GM19238 (cell line): ENCODE data around the gene OBSCN.

ENCODE experiments used
- DNase-seq: peaks from one replicate; pipeline ENCODE4 v3.0.0; 2011; ENCODE audit warnings: low spot score; ENCODE audit not compliant: insufficient read length

The OBSCN gene

DNA sequence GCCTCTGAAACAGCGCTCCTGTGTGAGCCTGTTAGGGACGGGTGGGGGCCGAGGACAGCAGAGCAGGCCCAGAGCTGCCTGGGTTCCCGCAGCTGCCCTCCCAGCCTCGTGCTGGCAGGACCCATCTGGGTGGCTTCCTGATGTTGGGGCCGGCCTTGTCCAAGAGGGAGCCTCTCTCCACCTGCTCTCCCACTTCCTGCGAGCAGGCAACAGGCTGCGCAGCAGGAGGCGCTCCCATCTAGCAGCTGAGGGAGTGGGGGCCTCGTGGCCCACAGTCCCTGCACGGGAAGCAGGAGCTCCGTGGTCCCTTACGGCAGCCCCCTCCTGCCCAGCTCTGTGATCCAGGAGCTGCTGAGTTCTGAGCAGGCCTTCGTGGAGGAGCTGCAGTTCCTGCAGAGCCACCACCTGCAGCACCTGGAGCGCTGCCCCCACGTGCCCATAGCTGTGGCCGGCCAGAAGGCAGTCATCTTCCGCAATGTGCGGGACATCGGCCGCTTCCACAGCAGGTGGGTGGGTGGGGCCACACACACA is 130.7 kb downstream of the OBSCN start:
- DNase-seq = no peak

DNA sequence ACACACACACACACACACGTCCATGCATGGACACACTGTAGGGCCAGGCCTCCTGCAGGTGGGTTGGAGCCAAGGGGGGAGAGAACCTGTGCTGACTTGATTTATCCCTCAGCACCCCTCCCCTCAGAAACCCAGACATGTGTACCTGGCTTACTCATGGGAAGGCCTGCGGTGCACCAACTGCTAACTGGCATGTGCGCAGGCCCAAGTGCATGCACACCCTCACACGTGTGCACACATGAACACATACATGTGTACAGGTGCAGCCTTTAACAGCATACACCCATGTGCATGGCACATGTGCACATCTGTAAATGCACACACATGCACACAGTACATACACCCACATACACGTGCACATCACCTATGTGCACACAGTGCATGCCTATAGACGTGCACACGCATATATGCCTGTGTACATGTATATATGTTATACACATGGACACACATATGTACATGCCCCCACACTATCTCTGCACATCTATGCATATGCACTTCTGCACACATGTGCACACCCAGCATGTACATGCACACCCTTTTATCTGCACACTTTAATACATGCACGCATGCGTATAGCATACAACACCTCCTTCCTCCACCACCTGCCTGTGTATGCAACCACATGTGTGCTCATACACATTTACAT is 131.3 kb downstream of the OBSCN start:
- DNase-seq = no peak

DNA sequence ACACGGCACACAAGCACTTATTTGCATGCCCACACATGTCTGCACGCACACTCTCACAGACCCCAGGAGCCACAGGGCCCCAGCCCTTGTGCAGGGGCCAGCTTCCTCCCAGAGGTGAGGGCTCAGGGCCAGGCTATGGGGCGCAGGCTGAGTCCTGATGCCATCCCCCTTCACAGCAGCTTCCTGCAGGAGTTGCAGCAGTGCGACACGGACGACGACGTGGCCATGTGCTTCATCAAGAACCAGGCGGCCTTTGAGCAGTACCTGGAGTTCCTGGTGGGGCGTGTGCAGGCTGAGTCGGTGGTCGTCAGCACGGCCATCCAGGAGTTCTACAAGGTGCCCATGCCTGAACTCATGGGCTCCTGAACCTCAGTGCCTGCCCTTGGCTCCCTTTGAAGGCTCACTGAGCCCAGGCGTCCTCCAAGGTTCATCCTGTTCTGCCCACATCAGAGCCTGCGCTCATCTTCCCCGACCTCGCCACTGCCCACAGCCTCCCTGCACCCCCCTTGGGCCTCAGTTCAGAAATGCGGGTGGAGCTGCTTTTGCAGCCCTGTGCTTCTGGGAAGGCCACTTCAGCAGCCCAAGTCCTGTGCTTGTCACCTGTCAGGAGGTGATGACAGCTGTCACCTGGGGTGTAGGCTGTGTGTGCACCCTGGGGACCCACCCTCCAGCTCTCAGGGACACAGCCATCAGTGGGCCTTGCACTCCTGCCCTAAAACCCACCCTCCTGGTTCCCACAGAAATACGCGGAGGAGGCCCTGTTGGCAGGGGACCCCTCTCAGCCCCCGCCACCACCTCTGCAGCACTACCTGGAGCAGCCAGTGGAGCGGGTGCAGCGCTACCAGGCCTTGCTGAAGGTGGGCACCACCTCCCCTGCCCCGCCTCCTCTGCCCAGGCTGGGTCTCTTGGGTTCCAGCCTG is 132.2 kb downstream of the OBSCN start:
- DNase-seq = no peak

DNA sequence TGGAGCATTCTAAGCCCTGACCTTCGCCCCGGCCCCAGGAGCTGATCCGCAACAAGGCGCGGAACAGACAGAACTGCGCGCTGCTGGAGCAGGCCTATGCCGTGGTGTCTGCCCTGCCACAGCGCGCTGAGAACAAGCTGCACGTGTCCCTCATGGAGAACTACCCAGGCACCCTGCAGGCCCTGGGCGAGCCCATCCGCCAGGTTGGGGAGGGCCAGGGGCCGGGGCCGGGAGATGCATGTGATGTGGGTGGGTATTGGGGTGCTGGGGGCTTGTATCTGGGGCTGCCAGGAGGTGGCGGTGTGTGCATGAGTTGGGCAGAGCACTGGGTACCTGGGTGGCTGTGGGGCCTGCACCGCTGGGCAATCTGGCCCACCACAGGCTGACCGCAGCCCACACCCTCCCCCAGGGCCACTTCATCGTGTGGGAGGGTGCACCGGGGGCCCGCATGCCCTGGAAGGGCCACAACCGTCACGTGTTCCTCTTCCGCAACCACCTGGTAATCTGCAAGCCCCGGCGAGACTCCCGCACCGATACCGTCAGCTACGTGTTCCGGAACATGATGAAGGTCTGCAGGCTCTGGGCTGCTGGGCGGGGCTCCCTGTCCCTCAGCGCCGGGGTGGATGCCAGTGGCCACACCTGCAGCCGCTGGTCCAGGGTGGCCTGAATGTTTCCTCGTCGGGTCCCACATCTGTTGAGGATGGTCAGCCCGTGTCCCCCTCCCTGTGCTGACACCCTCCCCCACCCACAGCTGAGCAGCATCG is 133.0 kb downstream of the OBSCN start:
- DNase-seq = no peak

DNA sequence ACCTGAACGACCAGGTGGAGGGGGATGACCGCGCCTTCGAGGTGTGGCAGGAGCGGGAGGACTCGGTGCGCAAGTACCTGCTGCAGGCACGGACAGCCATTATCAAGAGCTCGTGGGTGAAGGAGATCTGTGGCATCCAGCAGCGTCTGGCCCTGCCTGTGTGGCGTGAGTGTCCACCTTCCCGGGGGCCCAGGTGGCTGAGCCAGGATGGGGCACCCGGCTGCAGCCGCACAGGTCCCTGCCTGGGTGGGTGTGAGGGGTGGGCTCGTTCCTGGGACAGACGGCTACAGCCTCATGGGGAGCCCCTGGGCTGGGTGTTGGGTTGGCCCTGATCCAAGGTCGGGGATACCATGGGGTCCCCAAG is 133.6 kb downstream of the OBSCN start:
- DNase-seq = no peak

DNA sequence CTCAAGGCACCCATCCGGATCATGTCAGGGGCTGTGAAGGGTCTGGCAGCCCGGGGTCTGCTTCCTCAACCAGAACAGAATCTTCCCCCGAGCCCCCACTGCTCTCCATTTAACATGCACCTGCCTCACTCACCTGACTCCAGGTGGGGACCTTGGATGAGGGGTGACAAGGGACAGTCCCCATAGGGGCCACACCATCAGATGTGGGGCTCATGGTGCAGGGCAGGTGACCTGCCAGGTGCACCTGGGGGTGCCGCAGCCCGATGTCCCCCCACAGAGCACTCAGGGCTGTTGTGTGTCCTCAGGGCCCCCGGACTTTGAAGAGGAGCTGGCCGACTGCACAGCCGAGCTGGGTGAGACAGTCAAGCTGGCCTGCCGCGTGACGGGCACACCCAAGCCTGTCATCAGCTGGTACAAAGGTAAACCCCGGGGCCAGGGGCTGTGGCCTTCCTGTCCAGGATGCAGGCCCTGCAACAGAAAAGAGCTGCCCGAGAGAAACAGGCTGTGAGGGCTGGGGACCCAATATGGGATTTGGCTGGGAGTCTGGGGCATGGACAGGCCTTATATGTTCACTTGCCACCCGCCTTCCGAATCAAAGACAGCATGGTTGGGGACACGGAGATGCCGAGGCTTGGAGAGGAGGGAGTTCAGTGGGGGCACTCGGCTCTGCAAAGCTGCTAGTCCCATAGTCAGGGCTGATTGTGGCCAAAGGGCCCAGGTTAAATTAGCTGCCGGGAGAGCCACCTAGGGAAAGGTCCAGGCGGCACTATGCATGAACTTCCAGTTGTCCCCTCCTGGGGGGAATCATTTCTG is 134.2 kb downstream of the OBSCN start:
- DNase-seq = no peak

DNA sequence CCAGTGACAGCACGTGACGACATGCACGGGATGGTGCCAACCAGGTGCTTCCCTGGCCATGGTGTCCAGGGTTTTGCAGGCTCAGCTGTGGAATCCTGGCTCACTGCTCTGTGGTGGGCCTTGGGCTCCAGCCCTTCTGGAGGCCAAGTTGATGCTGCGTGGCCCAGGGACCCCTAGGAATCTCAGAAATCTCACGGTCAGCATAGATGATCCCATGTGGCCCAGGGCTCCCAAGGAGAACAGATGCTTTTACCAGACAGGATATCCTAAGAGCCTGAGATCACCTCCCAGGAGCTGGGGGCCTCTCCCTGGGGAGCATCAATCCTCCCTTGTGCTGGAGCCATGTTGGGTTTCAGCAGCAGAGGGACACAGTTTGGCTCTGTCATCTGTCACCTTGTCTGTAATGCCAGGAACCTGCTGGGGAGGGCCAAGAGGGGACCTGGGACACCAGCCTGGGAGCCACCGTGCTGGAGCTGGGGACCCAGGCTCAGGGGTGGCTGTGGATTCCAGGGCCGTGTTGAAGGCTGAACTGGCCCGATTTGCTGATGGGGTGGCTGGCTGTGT is 134.9 kb downstream of the OBSCN start:
- DNase-seq = no peak

DNA sequence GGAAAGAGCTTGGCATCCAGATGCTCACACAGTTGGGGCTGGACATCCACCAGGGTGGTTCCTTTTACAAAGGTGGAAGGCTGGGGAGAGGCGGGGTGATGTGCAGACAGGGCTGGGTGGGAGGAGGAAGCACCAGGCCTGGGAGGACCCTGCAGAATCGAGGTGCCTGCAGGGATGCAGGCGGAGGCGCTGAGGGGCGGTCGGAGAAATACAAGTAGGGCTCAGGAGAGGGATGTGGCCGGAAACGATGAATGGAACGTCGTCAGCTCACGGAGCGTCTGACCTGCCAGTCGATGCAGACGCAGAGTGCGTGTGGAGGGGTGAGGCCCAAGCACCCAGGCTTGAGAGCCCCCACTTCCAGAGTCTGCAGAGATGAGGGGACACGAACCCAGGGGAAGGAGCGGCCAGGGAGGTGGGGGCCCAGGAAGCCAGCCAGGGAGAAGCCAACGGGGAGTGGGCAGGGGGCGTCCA is 135.4 kb downstream of the OBSCN start:
- DNase-seq = no peak

DNA sequence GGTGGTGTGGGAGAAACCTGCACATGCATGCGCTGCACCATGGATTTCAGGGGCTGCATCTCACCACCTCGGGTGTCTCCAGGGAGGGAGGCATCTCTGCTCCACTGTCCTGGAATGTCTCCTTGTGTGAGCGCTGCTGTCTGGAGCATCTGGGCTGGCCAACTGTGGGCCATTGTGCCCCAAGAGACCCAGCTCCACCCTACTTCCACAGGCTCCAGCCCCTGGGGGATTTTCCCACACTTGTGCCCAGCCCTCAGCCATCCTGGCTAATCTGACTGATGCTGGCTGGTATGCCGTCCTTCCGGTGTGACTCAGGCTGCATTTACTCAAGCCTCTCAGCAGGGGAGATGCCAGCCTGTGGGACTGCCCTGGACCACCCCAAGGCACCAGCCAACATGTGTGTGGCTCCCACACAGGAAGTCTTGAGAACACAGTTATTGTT is 136.8 kb downstream of the OBSCN start:
- DNase-seq = no peak

DNA sequence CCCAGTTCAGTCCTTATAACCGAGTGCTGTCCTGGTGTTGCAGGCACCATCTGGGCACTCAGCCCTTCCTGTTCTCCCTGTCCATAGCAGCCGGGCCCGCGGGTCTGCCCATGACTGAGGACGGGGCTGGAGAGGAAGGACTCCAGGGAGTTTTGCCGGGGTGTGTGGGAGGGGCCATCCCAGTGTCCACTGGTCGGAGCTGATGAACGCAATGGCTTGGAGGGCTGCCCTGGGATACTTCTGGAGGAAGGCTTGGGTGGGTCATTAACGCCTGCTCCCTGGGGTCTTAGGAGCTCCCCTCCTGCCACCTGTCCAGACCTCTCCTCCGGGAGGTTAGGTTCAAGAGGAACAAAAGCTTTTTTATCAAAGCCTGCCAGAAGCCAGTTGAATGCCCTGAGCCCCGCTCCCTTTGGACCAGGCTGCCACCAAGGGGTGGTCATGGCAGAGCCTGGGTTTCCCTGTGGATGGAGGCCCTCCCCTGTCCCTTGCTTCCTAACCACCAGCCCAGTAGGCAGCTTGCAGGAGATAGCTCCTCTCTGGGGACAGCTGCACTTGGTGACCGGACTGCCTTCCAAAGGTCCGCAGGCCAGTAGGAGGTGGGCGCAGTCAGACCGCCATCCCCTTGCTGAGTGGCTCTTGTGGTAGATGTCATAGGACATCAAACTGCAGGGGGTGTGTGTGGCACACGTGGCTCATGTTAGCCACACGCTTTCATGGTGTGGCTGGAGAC is 137.5 kb downstream of the OBSCN start:
- DNase-seq = no peak

DNA sequence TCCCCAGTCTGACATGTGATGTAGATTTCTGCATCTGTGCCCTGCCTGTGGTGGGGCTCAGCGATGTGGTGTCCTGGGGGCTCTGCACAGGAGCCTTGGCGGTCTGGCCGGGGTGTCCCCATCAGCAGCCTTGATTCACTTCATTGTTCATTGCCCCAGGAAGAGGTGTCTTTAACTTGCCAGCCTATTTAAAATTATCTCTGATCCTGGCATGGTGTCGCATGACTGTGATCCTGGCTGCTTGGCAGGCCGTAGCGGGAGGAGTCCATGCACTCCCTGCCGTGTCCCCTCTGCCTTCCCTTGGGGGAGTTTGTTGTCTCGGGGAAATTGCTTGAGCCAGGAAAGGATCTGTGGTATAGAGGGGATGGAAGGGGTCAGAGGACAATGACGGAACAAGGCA is 138.9 kb downstream of the OBSCN start:
- no peak for DNase-seq

DNA sequence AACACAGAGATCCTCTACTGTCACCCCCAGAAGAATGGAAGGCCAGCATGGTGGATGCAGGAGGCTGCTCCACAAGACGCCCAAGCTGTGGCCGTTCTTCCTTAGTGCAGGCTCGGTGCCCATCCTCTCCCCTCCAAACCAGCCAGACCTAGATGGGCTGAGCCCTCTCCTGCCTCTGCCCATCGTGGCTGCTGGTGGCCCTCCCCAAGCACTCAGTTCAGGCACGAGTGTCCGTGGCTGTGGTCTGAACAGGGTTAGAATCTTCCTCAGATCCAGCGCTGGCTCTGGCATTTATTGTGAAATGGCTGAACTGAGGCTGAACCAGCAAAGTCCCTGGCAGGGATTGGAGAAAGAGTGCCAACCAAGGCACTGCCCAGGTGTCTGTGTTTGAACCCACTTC is 139.3 kb downstream of the OBSCN start:
- no peak for DNase-seq

DNA sequence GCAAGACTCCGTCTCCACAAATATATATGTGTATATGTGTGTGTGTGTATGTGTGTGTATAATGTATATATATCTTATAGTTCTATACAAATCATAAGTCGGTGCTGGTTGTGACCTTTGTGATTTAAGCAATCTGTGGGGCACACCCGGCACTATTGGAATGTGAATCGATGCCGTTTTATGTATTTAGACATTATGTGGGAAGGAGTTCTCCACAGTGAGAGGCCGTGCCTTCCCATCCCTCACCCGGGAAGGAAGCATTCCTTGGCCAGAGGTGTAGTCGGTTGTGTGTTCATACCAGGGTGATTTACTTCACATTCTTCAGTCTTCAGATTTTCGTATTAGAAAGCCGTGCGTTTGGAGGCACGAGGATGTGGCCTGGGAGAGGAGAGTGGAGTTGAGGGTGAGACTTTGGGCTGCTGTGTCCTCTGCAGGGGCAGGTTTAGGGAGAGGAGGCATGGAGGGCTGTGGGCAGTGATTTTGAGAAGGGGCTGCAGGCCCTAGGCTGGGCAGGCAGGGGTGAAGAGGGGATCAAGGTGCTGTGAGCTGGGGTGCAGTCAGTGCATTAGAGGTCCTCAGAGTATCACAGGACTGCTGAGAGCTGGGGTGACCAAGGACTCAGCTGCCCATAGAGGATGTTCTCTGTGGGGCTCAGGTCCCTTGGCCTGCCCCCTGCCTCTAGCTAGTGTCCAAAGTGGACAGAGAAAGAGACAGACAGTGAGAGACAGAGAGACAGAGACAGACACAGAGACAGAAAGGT is 141.0 kb downstream of the OBSCN start:
- no peak for DNase-seq

DNA sequence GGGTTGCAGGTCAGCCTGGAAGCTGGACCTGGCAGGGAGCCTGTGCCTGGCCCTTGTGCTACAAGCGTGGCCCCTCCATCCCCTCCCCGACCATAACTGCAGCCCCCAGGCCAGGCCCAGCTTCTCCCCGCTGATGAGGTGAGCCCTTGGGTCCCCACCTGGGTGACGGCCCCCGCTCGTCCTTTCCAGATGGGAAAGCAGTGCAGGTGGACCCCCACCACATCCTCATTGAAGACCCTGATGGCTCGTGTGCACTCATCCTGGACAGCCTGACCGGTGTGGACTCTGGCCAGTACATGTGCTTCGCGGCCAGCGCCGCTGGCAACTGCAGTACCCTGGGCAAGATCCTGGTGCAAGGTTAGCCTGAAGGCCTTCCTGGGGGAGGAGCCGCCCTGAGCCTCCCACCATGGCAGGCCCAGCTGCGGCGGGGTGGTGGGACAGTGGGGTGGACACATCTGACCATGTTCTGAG is 141.9 kb downstream of the OBSCN start:
- DNase-seq = no peak

DNA sequence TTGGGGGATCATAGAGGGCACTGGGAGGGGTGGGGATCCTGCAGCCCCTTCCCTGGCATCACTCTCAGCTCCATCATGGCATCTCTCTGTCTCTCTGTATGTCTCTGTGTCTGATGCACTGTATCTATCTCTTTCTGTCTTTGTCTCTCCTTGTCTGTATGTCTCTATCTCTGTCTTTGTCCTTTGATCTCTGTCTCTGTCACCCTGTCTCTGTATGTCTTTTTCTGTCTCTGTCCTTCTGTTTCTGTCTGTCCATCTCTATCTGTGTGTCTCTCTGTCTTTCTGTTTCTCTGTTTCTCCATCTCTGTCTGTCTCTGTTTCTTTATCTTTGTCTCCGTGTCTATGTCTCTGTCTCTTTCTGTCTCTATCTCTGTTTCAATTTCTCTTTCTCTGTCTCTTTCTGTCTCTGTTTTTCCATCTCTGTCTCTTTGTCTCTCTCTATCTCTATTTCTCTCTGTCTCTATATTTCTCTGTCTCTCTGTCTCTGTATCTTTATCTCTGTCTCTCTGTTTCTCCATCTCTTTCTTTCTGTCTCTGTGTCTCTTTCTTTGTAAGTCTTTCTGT is 142.4 kb downstream of the OBSCN start:
- no peak for DNase-seq

DNA sequence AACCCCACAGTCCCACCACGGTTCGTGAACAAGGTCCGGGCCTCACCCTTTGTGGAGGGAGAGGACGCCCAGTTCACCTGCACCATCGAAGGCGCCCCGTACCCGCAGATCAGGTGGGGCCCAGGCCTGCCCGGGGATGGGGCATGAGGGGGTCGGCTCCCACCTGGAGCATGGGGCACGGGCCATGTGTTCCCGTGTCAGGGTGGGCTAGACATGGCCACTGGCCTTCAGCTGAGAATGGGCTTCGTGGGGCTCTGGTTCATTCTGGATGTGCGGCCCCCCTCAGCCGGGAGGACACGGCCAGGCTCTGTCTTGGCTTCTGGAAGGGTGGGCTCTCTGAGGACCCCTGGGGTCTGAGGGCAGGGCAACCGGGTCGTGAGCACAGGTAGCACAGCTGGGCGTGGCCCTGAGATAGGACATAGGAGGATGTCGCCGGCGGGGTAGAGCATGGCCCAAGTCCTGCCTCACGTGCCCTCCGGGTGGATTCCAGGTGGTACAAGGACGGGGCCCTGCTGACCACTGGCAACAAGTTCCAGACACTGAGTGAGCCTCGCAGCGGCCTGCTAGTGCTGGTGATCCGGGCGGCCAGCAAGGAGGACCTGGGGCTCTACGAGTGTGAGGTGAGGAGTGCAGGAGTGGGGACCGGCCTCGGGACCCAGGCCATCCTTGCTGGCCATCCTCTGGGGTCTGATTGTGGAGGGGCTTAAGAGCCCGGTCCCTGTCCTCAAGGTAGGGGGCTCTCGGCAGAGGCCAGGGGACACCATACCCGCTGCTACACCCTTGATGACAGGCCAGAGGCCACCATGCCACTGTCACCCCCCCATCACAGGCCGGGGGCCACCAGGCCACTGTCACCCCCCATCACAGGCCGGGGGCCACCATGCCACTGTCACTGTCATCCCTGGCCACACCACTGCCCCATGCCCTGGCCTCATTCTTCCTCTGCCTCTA is 143.3 kb downstream of the OBSCN start:
- DNase-seq = no peak

DNA sequence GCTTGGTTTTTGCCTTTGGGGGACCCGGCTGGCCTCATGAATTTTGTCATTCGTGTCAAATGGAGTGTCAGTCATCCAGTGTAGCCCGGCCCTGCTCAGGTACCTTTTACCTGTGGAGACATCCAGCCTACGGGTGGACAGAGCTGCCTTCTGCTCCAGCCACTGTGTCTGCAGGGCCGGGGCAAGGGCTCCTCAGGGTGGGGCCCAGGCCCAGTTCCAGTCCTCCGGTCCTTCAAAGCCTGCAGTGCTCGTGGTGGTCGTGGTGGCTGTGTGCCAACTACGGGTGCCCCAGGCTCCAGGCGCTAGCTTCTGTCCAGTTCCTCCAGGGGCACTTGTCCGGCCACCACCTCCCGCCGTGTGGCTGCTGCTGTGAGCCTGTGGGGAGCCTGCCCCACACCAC is 144.0 kb downstream of the OBSCN start:
- DNase-seq = no peak
